Osteoblast (primary cell): ENCODE results near the gene PRPF6. TPM values are rescaled to one million over a fixed set of nuclear protein-coding genes. Genes with fewer than 3 reads are reported as not detected.

ENCODE experiments used
- DNase-seq: peaks from one replicate; pipeline ENCODE4 v3.0.0; 2011; ENCODE audit warnings: low spot score, mixed read lengths; ENCODE audit not compliant: insufficient read length; ENCODE audit errors: missing footprints
- H2AFZ ChIP-seq: 2 replicates; pipeline ENCODE4 v1.6.0; 2011; ENCODE audit warnings: mild to moderate bottlenecking, low read length
- H3K27ac ChIP-seq: 2 replicates; pipeline ENCODE4 v1.5.1; 2011; ENCODE audit warnings: mild to moderate bottlenecking, low read depth, low read length, moderate library complexity
- H3K27me3 ChIP-seq: 2 replicates; pipeline ENCODE4 v1.6.0; 2012; ENCODE audit warnings: mild to moderate bottlenecking, control low read depth, inconsistent platforms, low read length, moderate library complexity; ENCODE audit not compliant: insufficient read depth
- H3K36me3 ChIP-seq: 2 replicates; pipeline ENCODE4 v1.5.1; 2011; ENCODE audit warnings: mild to moderate bottlenecking, low read length, control low read depth, moderate library complexity; ENCODE audit not compliant: insufficient read depth
- H3K4me1 ChIP-seq: 2 replicates; pipeline ENCODE4 v1.5.1; 2011; ENCODE audit warnings: mild to moderate bottlenecking, low read length, control low read depth, moderate library complexity; ENCODE audit not compliant: insufficient read depth
- H3K4me2 ChIP-seq: 2 replicates; pipeline ENCODE4 v1.6.0; 2011; ENCODE audit warnings: mild to moderate bottlenecking, low read length; ENCODE audit not compliant: insufficient read depth
- H3K4me3 ChIP-seq: fragments of 200-600 bp; sonication (generic); 3 replicates; pipeline ENCODE4 v1.5.1; 2012; ENCODE audit warnings: mild to moderate bottlenecking, low read length, inconsistent platforms; ENCODE audit not compliant: insufficient read depth
- H3K79me2 ChIP-seq: 2 replicates; pipeline ENCODE4 v1.6.0; 2012; ENCODE audit warnings: mild to moderate bottlenecking, low read length, control low read depth, inconsistent platforms; ENCODE audit not compliant: insufficient read depth
- H3K9me3 ChIP-seq: 2 replicates; pipeline ENCODE4 v1.5.1; 2011; ENCODE audit warnings: low read depth, low read length, control low read depth
- H4K20me1 ChIP-seq: 2 replicates; pipeline ENCODE4 v1.6.0; 2012; ENCODE audit warnings: mild to moderate bottlenecking, low read length, control low read depth; ENCODE audit not compliant: insufficient read depth
- total RNA-seq: library from RNA; depleted of rRNA; stranded (reverse); fragments of >200 nt; gene quantifications from 2 replicates; pipeline ENCODE4 v1.2.3, GENCODE V29; 2012
- TF ChIP-seq, protein P1 (sequence below): IDR thresholded peaks from 2 replicates; pipeline ENCODE4 v1.5.1; 2011; ENCODE audit warnings: mild to moderate bottlenecking, low read depth, low read length, moderate library complexity; ENCODE audit errors: extremely low read depth

PRPF6 gene
- total RNA-seq, 1 donor, result 56.1 TPM

DNA sequence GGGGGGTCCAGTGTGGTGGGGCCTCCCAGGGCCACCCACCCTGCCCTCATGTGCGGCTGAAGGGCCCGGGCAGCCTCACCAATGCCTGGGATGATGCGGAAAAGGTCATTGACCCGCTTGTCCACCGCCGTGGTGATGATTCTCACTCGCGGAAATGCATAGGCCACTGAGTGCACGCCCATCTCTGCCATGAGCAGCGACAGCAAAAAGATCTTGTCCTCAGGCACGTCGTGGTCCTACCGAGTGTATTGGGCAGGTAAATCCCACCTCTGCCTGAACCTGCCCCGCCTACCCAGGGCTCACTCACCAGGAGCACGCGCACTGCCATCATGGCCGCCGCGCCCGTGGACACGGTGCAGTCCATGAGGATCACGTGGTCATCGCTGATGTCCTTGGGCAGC lies 40.9 kb upstream of the PRPF6 start:
- peaks cover 37% of the 10 kb centered on the region for H3K79me2 ChIP-seq
- no peak overlapping the region for H3K4me2 ChIP-seq
- TF ChIP-seq, protein P1, sequence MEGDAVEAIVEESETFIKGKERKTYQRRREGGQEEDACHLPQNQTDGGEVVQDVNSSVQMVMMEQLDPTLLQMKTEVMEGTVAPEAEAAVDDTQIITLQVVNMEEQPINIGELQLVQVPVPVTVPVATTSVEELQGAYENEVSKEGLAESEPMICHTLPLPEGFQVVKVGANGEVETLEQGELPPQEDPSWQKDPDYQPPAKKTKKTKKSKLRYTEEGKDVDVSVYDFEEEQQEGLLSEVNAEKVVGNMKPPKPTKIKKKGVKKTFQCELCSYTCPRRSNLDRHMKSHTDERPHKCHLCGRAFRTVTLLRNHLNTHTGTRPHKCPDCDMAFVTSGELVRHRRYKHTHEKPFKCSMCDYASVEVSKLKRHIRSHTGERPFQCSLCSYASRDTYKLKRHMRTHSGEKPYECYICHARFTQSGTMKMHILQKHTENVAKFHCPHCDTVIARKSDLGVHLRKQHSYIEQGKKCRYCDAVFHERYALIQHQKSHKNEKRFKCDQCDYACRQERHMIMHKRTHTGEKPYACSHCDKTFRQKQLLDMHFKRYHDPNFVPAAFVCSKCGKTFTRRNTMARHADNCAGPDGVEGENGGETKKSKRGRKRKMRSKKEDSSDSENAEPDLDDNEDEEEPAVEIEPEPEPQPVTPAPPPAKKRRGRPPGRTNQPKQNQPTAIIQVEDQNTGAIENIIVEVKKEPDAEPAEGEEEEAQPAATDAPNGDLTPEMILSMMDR, result no peak
- H4K20me1 ChIP-seq, result peaks cover 54% of the 10 kb centered on the region
- H3K27me3 ChIP-seq, result no peaks in the 10 kb centered on the region
- no peak overlapping the region for H3K4me3 ChIP-seq
- peak; percentile 69 for DNase-seq
- H3K9me3 ChIP-seq, result no peaks in the 10 kb centered on the region
- no peak overlapping the region for H3K27ac ChIP-seq
- H2AFZ ChIP-seq, result no peak overlapping the region
- no peaks in the 10 kb centered on the region for H3K4me1 ChIP-seq
- H3K36me3 ChIP-seq, result peaks cover 30% of the 10 kb centered on the region

DNA sequence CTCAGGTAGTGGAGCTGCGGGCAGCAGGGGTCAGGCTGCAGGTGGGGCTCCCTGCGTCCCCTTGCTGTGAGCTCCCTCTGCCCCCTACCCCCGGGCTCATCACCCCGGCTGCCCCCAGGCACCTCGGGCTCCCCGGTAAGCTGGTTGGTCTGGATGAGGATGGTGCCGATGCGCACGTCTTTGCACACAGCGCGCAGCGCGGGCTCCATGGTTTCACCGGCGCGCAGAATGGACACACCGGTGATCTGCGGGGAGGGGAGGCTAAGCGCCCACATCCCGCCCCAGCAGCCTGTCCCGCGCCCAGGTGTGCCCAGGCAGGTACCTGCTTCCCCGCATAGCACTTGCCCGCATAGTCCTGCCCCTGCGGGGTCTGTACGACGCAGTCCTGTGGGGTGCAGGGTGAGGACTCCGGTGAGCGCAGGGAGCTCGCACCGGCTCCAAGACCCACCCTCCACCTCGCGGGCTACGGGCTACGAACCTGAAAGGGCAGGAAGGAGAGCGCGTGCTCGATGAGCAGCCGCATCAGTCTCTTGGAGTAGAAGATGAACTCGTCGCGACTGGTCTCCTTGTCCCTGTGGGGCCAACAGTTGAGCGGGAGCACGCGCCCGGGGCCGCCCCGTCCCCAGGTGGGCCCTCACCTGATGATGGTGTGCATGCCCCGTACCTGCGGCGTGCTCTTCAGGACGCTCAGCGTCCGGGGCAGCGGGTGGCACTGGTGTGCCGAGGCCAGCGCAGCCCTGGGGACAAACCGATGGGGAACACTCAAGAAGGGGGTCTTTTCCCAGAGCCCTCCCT lies 40.3 kb upstream of the PRPF6 start:
- Histone ChIP-seq H4K20me1 (peaks cover 57% of the 10 kb centered on the region), H3K27ac (no peak overlapping the region), H2AFZ (no peak overlapping the region)

DNA sequence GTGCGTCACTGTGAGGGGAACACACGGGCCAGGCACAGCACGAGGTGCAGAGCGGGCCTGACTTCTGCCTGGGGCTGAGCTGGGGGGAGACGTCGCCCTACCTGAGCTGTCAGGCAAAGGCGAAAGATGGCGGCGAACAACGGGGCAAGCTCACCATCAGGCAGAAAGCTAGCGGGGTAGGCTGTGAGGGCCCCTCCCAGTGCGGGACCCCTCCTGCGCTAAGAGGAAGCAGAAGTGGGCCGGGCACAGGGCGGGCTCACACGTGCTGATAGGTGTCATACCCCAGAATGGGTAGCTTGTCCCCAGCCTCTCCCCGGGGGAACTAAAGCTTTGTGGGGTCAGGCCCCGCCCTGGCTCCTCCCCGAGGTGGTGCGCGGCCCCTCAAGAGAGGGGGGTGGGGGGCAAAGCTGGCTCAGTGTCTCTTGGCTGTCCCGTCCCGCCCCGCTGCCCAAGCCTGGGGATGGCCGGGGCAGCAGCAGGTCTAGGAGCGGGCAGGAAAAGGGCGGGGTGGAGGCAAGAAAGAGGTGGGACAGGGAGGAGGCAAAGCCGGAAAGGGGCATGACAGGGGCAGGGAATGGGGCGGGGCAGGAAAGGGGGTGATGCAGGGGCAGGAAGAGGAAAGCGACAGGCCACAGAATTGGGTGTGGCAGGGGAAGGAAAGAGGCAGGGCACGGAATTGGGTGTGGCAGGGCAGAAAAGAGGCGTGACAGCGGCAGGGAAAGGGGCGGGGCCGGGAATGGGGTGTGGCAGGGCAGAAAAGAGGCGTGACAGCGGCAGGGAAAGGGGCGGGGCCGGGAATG lies 39.5 kb upstream of the PRPF6 start:
- H3K4me2 ChIP-seq, result no peak overlapping the region
- peaks cover 37% of the 10 kb centered on the region for H3K79me2 ChIP-seq
- H3K27me3 ChIP-seq, result no peaks in the 10 kb centered on the region
- peak; percentile 87 for DNase-seq
- H3K27ac ChIP-seq, result no peak overlapping the region
- H3K9me3 ChIP-seq, result no peaks in the 10 kb centered on the region
- TF ChIP-seq, protein P1, result no peak
- H4K20me1 ChIP-seq, result peaks cover 56% of the 10 kb centered on the region
- H3K4me1 ChIP-seq, result no peaks in the 10 kb centered on the region
- peaks cover 20% of the 10 kb centered on the region for H3K36me3 ChIP-seq
- H2AFZ ChIP-seq, result no peak overlapping the region
- H3K4me3 ChIP-seq, result no peak overlapping the region

More for the DNA sequence above, 40.3 kb upstream of the PRPF6 start:
- H3K9me3 ChIP-seq, result no peaks in the 10 kb centered on the region
- peaks cover 37% of the 10 kb centered on the region for H3K79me2 ChIP-seq
- H3K4me1 ChIP-seq, result no peaks in the 10 kb centered on the region
- DNase-seq, result peak; percentile 83
- TF ChIP-seq, protein P1, result no peak
- H3K27me3 ChIP-seq, result no peaks in the 10 kb centered on the region
- no peak overlapping the region for H3K4me2 ChIP-seq
- peaks cover 27% of the 10 kb centered on the region for H3K36me3 ChIP-seq
- H3K4me3 ChIP-seq, result no peak overlapping the region
